SH-SY5Y (cell line): ENCODE results near the gene RNF208.

Source experiments
- GATA2 ChIP-seq: IDR thresholded peaks from 2 replicates; pipeline ENCODE4 v1.6.1; 2011; ENCODE audit warnings: mild to moderate bottlenecking, low read depth, low read length
- GATA3 ChIP-seq: IDR thresholded peaks from 2 replicates; pipeline ENCODE4 v1.6.1; 2011; ENCODE audit warnings: low read depth, mild to moderate bottlenecking, low read length, moderate library complexity

Gene RNF208

GRCh38 chr9:137235424-137236237 lies 13.6 kb upstream of the RNF208 start:
- TF ChIP-seq GATA3 (no peak), GATA2 (no peak)

- TF ChIP-seq GATA3 = no peak
- TF ChIP-seq GATA2 = no peak
Measured at GRCh38 chr9:137234758-137235423, 12.9 kb upstream of the RNF208 start.

- TF ChIP-seq GATA2 = no peak
- TF ChIP-seq GATA3 = no peak
Measured at GRCh38 chr9:137234055-137234697, 12.1 kb upstream of the RNF208 start.

GRCh38 chr9:137233143-137233980 lies 11.3 kb upstream of the RNF208 start:
- TF ChIP-seq GATA2 (no peak), GATA3 (no peak)

GRCh38 chr9:137232510-137232909 lies 10.5 kb upstream of the RNF208 start:
- no peak for TF ChIP-seq GATA2
- no peak for TF ChIP-seq GATA3

- TF ChIP-seq GATA3 (no peak), GATA2 (no peak)
Measured at GRCh38 chr9:137232101-137232500, 10.1 kb upstream of the RNF208 start.

GRCh38 chr9:137231372-137232039 lies 9.5 kb upstream of the RNF208 start:
- TF ChIP-seq GATA3 (no peak), GATA2 (no peak)

GRCh38 chr9:137230705-137231371 lies 8.8 kb upstream of the RNF208 start, which contains the start of gene SLC34A3:
Gene SLC34A3, plus strand, starts transcription at chr9:137230901. Its CDS starts 802 bp downstream, at chr9:137231703.
- TF ChIP-seq GATA3 = no peak
- TF ChIP-seq GATA2 = no peak

GRCh38 chr9:137229903-137230704 lies 8.1 kb upstream of the RNF208 start:
- TF ChIP-seq GATA3 (no peak), GATA2 (no peak)

GRCh38 chr9:137228968-137229896 lies 7.2 kb upstream of the RNF208 start:
- TF ChIP-seq GATA3 = no peak
- TF ChIP-seq GATA2 = no peak

GRCh38 chr9:137228506-137228967 lies 6.5 kb upstream of the RNF208 start:
- TF ChIP-seq GATA3 (no peak), GATA2 (no peak)
